Measurements from ENCODE around the gene HSD17B8. TPM values are rescaled to one million over a fixed set of nuclear protein-coding genes. Genes with fewer than 3 reads are reported as not detected.

The HSD17B8 gene
- total RNA-seq, 1 donor from 2014 or later = 13.3 TPM

GRCh38 chr6:33169291-33170175, 34.9 kb upstream of the HSD17B8 start:
- Histone ChIP-seq H3K9me3 (no peaks in the 10 kb centered on the region), H3K36me3 (no peaks in the 10 kb centered on the region), H3K27ac (no peak overlapping the region), H3K4me1 (no peaks in the 10 kb centered on the region), H3K4me3 (no peak overlapping the region), H3K27me3 (ENCODE audit: low read depth) (no peaks in the 10 kb centered on the region)
- DNase-seq = no peak
- no peak for ATAC-seq
- no peak for TF ChIP-seq CTCF (IDR thresholded peaks at IDR 0.05)
- intact Hi-C loops (cut with DNase I) = no loop called here

GRCh38 chr6:33170176-33171015, 34.1 kb upstream of the HSD17B8 start:
- DNase-seq = no peak
- intact Hi-C loops (cut with DNase I) = no loop called here
- H3K27me3 ChIP-seq (ENCODE audit: low read depth) = no peaks in the 10 kb centered on the region
- no peaks in the 10 kb centered on the region for H3K9me3 ChIP-seq
- H3K4me3 ChIP-seq = no peak overlapping the region
- ATAC-seq = no peak
- H3K36me3 ChIP-seq = no peaks in the 10 kb centered on the region
- no peak for TF ChIP-seq CTCF (IDR thresholded peaks at IDR 0.05)
- no peak overlapping the region for H3K27ac ChIP-seq
- no peaks in the 10 kb centered on the region for H3K4me1 ChIP-seq

GRCh38 chr6:33171016-33171879, 33.2 kb upstream of the HSD17B8 start:
- no peak overlapping the region for H3K4me3 ChIP-seq
- H3K27ac ChIP-seq = no peak overlapping the region
- H3K27me3 ChIP-seq (ENCODE audit: low read depth) = no peaks in the 10 kb centered on the region
- H3K4me1 ChIP-seq = no peaks in the 10 kb centered on the region
- H3K36me3 ChIP-seq = no peaks in the 10 kb centered on the region
- ATAC-seq (no peak), DNase-seq (no peak)
- no peaks in the 10 kb centered on the region for H3K9me3 ChIP-seq
- intact Hi-C loops (cut with DNase I) = no loop called here
- TF ChIP-seq CTCF (IDR thresholded peaks at IDR 0.05) = no peak

GRCh38 chr6:33171880-33172687, 32.4 kb upstream of the HSD17B8 start:
- Histone ChIP-seq H3K27ac (no peak overlapping the region), H3K4me1 (no peaks in the 10 kb centered on the region)

More at GRCh38 chr6:33171880-33172687, 32.4 kb upstream of the HSD17B8 start:
- no peaks in the 10 kb centered on the region for H3K36me3 ChIP-seq
- DNase-seq = no peak
- no peaks in the 10 kb centered on the region for H3K27me3 ChIP-seq (ENCODE audit: low read depth)
- H3K9me3 ChIP-seq = no peaks in the 10 kb centered on the region
- intact Hi-C loops (cut with DNase I) = no loop called here
- no peak for ATAC-seq
- no peak for TF ChIP-seq CTCF (IDR thresholded peaks at IDR 0.05)
- H3K4me3 ChIP-seq = no peak overlapping the region

Measured in lower lobe of right lung (tissue), 2 donors.